ENCODE measurements around the gene SUPT7L. TPM values are rescaled to one million over a fixed set of nuclear protein-coding genes. Genes with fewer than 3 reads are reported as not detected.
A peak's percentile ranks its signal among the peaks of the same experiment; 100 is the strongest.
"Not testable (repeated sequence)": the region's sequence is repeated elsewhere in the genome, so short reads cannot be mapped to it uniquely, and the experiment has no call there.

Gene SUPT7L
- total RNA-seq, 1 donor from 2014 or later = 12.2 TPM

DNA sequence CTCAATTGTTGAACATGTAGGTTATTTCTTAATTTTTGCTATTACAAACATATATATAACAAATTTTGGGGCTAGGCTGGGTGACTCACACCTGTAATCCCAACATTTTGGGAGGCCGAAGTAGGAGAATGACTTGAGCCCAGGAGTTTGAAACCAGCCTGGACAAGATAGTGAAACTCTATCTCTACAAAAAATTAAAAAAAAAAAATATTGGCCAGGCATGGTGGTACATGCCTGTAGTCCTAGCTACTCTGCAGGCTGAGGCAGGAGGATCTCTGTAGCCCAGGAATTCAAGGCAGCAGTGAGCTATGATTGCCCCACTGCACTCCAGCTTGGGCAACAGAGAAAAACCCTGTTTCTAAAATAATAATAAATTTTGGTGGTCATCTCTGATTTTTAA is 23.8 kb upstream of the SUPT7L start:
- DNase-seq (ENCODE audit: low spot score) (no peak), ATAC-seq (no peak)

DNA sequence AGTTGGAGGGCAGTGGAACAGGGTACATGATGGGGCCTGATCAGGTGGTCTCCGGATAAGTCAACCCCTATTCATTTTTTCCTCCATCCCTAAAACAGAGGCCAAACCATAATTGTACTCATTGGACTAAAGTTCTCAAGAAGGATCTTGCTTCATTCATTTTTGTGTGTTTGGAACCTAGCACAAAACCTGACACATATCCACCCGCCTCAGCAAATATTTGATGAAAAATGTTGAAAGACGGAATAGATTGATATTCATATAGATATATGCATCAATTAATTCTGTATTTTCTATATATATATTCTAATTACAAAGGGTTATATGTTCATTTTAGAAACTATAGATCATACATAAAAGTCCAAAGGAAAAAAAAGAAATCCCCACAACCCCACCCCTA is 22.2 kb upstream of the SUPT7L start:
- DNase-seq (ENCODE audit: low spot score) (no peak), ATAC-seq (no peak)

GRCh38 chr2:27685006-27685405 is 21.6 kb upstream of the SUPT7L start:
- not testable (repeated sequence) for ATAC-seq

DNA sequence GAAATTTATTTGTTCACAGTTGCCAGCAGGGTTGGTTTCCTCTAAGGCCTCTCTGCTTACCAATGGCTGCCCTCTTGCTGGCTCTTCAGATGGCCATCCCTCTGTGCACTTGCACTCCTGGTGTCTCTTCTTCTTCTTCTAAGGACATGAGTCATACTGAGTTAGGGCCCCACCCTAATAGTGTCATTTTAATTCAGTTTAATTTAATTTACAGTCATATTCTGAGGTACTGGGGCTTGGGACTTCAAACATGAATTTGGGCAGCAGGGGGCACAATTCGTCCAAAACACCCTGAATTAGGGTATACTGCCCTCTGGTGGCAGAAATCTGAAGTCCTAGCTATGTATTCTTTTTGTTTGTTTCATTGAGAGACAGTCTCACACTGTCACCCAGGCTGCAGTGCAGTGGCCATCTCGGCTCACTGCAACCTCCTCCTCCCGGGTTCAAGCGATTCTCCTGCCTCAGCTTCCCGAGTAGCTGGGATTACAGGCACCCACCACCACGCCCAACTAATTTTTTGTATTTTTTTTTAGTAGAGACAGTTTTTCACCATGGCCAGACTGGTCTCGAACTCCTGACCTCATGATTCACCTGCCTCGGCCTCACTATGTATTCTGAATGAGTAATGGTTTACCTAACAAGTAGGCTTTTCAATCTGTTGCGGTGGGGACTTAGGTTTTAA is 20.1 kb upstream of the SUPT7L start:
- ATAC-seq = peak; percentile 99
- peak; percentile 72 for DNase-seq (ENCODE audit: low spot score)

More at GRCh38 chr2:27685006-27685405, 21.6 kb upstream of the SUPT7L start:
- not testable (repeated sequence) for DNase-seq (ENCODE audit: low spot score)

GRCh38 chr2:27682334-27682771 is 18.9 kb upstream of the SUPT7L start:
- ATAC-seq = not testable (repeated sequence)

GRCh38 chr2:27681841-27682240 is 18.4 kb upstream of the SUPT7L start:
- DNase-seq (ENCODE audit: low spot score) = no peak

More at GRCh38 chr2:27682334-27682771, 18.9 kb upstream of the SUPT7L start:
- not testable (repeated sequence) for DNase-seq (ENCODE audit: low spot score)

GRCh38 chr2:27680571-27680970 is 17.2 kb upstream of the SUPT7L start:
- ATAC-seq (no peak), DNase-seq (ENCODE audit: low spot score) (no peak)

More at GRCh38 chr2:27681841-27682240, 18.4 kb upstream of the SUPT7L start:
- peak; percentile 17 for ATAC-seq

- no peak for ATAC-seq
These were observed 9.5 kb upstream of the SUPT7L start for GRCh38 chr2:27672723-27673486.

DNA sequence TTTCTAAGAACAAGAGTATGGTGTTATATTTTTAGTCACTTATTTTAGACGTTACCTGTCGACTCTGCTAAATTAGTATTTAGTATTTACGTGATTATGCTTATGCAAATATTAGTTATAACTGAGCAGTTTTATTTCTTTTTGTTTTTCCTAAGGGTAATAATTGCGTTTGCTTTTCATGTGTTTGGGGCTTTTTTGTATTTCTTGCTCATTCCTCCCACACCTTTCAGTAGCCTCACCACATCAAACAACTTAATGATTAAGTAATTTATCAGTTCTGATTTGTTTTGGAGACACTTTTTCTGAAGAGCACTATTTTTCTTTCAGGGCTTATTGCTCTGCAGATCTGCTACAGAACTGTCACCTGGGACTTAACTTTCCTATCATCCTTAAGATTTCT is 7.8 kb upstream of the SUPT7L start:
- ATAC-seq (no peak), DNase-seq (ENCODE audit: low spot score) (no peak)

More at GRCh38 chr2:27672723-27673486, 9.5 kb upstream of the SUPT7L start:
- no peak for DNase-seq (ENCODE audit: low spot score)

- DNase-seq (ENCODE audit: low spot score) (no peak), ATAC-seq (no peak)
These were observed 4.0 kb upstream of the SUPT7L start for GRCh38 chr2:27667446-27667845.

DNA sequence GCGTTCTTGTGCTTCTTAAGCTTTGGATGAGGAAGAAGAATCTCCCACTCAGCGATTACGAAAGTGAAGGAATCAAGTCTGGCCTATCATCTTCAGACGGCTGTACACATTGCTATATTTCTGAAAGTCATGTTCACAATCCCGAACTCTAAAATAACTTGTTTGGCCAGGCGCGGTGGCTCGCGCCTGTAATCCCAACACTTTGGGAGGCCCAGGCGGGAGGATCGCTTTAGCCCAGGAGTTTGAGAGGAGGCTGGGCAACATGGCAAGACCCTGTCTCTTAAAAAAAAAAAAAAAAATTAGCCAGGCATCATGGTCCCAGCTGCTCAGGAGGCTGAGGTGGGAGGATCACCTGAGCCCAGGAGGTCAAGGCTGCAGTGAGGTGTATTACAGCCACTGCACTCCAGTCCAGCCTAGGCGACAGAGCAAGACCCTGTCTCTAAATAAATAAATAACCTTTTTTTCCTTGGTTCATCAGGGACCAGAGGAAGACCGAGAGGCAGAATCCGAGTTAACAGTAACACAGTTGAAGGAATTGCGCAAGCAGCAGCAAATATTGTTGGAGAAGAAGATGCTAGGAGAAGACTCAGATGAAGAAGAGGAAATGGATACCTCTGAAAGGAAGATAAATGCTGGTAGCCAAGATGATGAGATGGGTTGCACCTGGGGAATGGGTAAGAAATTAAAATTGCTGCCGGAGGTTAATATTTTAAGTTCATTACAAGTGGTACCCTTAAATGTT is 1.4 kb upstream of the SUPT7L start:
- no peak for ATAC-seq
- no peak for DNase-seq (ENCODE audit: low spot score)

DNA sequence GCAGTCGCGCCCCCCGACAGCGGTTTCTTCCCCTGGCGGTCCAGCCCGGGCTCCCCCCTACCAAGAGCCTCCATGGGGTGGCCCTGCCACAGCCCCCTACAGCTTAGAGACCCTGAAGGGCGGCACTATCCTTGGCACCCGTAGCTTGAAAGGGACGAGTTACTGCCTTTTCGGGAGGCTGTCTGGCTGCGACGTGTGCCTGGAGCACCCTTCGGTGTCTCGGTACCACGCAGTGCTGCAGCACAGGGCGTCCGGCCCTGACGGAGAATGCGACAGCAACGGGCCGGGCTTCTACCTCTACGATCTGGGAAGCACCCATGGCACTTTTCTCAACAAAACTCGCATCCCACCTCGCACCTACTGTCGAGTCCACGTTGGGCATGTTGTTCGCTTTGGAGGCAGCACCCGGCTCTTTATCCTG is 750 bp upstream of the SUPT7L start:
- DNase-seq (ENCODE audit: low spot score) = no peak
- peak; percentile 9 for ATAC-seq

DNA sequence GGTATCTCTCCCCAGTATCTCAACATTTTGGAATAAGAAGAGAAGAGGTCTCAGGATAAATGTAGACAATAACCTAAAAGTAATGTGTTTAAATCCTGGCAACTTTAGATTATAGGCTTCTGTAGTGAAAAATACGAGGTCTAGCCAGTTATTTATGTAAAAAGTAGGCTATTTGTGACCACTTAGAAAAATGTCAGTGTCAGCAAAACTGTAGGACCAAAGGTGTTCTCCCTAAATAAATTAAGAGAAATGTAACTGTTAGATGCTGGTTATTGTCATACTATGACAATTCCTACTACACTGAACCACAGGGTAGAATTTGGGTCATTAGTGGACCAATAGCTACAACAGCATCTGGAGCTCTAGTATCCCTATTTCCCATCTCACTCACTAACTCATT is 2.0 kb downstream of the SUPT7L start:
- ATAC-seq = no peak
- DNase-seq (ENCODE audit: low spot score) = no peak

- peak; percentile 82 for ATAC-seq
- DNase-seq (ENCODE audit: low spot score) = no peak
These were observed 8.1 kb downstream of the SUPT7L start for GRCh38 chr2:27655155-27655951.

GRCh38 chr2:27653397-27653796 is 10.0 kb downstream of the SUPT7L start:
- no peak for ATAC-seq
- DNase-seq (ENCODE audit: low spot score) = no peak

DNA sequence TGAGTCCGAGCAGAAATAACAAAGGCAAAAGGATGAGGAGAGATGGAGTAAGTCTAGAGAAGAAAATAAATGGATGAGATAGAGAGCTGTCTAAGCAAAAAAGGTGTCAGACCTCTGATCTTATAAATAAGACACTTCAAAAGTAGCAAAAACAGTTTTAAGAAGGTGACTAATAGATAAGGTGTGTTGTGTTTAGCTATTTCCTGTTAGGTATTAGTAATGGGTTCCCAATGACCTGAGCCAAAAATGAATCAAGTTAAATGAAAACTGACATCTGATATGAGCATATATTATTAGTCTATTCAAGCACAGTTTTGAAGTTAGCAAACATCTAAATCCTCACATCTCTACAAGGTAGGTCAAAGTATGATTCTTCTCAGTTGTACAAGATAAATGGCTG is 10.6 kb downstream of the SUPT7L start:
- ATAC-seq (no peak), DNase-seq (ENCODE audit: low spot score) (no peak)

DNA sequence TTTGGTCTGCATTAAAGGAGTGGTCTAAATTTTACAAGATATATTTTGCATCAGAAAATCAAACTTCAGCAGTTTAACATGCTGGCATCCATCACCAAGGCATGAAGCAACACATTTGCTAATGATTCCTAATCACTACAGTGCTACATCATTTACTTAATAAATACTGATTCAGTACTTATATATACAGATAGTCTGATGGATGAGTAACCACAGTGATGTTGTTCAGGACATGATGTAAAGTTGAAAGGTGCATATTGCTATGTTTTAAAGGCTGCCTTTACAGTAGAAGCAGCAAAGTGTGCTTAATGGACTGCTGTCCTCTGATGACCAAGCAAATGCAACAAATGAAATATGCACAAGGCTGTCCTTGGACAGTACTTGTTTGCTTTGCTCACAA is 11.1 kb downstream of the SUPT7L start:
- ATAC-seq (no peak), DNase-seq (ENCODE audit: low spot score) (no peak)

GRCh38 chr2:27651056-27651455 is 12.4 kb downstream of the SUPT7L start:
- no peak for DNase-seq (ENCODE audit: low spot score)
- ATAC-seq = no peak

- ATAC-seq (no peak), DNase-seq (ENCODE audit: low spot score) (no peak)
These were observed 15.7 kb downstream of the SUPT7L start for GRCh38 chr2:27647737-27648136.

- no peak for DNase-seq (ENCODE audit: low spot score)
- ATAC-seq = no peak
These were observed 16.1 kb downstream of the SUPT7L start for GRCh38 chr2:27647289-27647688.

GRCh38 chr2:27645197-27645596 is 18.2 kb downstream of the SUPT7L start:
- DNase-seq (ENCODE audit: low spot score) (no peak), ATAC-seq (no peak)
